ENCODE measurements around the gene SH3D19. TPM values are rescaled to one million over a fixed set of nuclear protein-coding genes. Genes with fewer than 3 reads are reported as not detected.
"Not testable (repeated sequence)": the region's sequence is repeated elsewhere in the genome, so short reads cannot be mapped to it uniquely, and the experiment has no call there.

The SH3D19 gene
- total RNA-seq, 1 donor: 46.6 TPM

GRCh38 chr4:151142758-151143157 lies 182.6 kb downstream of the SH3D19 start:
- H3K4me3 ChIP-seq (ENCODE audit: low read depth, low read length): no peak overlapping the region
- TF ChIP-seq CTCF (IDR thresholded peaks at IDR 0.05; ENCODE audit: insufficient read depth, low read depth, low read length): no peak
- DNase-seq (ENCODE audit: low read depth): no peak

GRCh38 chr4:151139814-151140213 lies 185.6 kb downstream of the SH3D19 start:
- no peak for TF ChIP-seq CTCF (IDR thresholded peaks at IDR 0.05; ENCODE audit: insufficient read depth, low read depth, low read length)
- DNase-seq (ENCODE audit: low read depth): no peak
- H3K4me3 ChIP-seq (ENCODE audit: low read depth, low read length): no peak overlapping the region

GRCh38 chr4:151136048-151136447 lies 189.4 kb downstream of the SH3D19 start:
- not testable (repeated sequence) for DNase-seq (ENCODE audit: low read depth); H3K4me3 ChIP-seq (ENCODE audit: low read depth, low read length)

- no peak for DNase-seq (ENCODE audit: low read depth)
- TF ChIP-seq CTCF (IDR thresholded peaks at IDR 0.05; ENCODE audit: insufficient read depth, low read depth, low read length): no peak
- H3K4me3 ChIP-seq (ENCODE audit: low read depth, low read length): no peak overlapping the region
Observed at GRCh38 chr4:151133311-151133710, 192.1 kb downstream of the SH3D19 start.

- TF ChIP-seq CTCF (IDR thresholded peaks at IDR 0.05; ENCODE audit: insufficient read depth, low read depth, low read length): no peak
- no peak overlapping the region for H3K4me3 ChIP-seq (ENCODE audit: low read depth, low read length)
- no peak for DNase-seq (ENCODE audit: low read depth)
Observed at GRCh38 chr4:151129796-151130195, 195.6 kb downstream of the SH3D19 start.

- DNase-seq (ENCODE audit: low read depth): peak; percentile 75
- peak; percentile 77 for TF ChIP-seq CTCF (IDR thresholded peaks at IDR 0.05; ENCODE audit: insufficient read depth, low read depth, low read length)
- H3K4me3 ChIP-seq (ENCODE audit: low read depth, low read length): no peak overlapping the region
Observed at GRCh38 chr4:151117371-151117962, 207.9 kb downstream of the SH3D19 start.

- peak; percentile 16 for DNase-seq (ENCODE audit: low read depth)
Observed at GRCh38 chr4:151114986-151115385, 210.4 kb downstream of the SH3D19 start.

More at GRCh38 chr4:151114986-151115385, 210.4 kb downstream of the SH3D19 start:
- no peak for TF ChIP-seq CTCF (IDR thresholded peaks at IDR 0.05; ENCODE audit: insufficient read depth, low read depth, low read length)
- H3K4me3 ChIP-seq (ENCODE audit: low read depth, low read length): no peak overlapping the region

Data from fibroblast of villous mesenchyme (primary cell).